ENCODE measurements around the gene ABLIM2. TPM values are rescaled to one million over a fixed set of nuclear protein-coding genes. Genes with fewer than 3 reads are reported as not detected.

The ABLIM2 gene
- total RNA-seq, 6 experiments from 2014 or later, result 0.14 TPM; not detected in 5

DNA sequence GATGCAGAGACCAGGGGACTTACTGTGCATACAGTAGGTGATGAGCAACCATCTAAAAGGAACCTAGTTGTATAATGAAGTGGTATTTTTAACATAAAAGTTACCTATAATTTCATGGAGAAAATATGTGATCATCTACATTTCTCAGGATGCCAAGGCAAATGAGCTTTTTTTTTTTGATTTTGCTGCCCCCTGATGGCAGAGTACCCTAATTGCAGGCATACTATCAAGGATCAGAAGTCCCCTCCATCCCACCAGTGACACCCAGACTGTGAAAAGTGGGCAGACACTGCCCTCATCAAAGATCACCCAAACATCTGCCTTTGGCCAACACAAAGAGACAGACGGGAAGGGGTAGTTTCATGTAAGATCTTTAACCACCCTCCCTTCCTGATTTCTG, 9.6 kb upstream of the ABLIM2 start:
- Mint-ChIP-seq H3K4me3 (no peak overlapping the region), H3K27ac (no peak overlapping the region), H3K9me3 (peaks cover 15% of the 10 kb centered on the region; the same call in 1 of the 2 replicates), H3K36me3 (ENCODE audit: low read depth) (peaks cover 6% of the 10 kb centered on the region; the same call in 1 of the 2 replicates), H3K4me1 (ENCODE audit: low read depth) (no peaks in the 10 kb centered on the region), H3K27me3 (ENCODE audit: insufficient read depth) (peaks cover 42% of the 10 kb centered on the region)
- TF ChIP-seq, protein P1, sequence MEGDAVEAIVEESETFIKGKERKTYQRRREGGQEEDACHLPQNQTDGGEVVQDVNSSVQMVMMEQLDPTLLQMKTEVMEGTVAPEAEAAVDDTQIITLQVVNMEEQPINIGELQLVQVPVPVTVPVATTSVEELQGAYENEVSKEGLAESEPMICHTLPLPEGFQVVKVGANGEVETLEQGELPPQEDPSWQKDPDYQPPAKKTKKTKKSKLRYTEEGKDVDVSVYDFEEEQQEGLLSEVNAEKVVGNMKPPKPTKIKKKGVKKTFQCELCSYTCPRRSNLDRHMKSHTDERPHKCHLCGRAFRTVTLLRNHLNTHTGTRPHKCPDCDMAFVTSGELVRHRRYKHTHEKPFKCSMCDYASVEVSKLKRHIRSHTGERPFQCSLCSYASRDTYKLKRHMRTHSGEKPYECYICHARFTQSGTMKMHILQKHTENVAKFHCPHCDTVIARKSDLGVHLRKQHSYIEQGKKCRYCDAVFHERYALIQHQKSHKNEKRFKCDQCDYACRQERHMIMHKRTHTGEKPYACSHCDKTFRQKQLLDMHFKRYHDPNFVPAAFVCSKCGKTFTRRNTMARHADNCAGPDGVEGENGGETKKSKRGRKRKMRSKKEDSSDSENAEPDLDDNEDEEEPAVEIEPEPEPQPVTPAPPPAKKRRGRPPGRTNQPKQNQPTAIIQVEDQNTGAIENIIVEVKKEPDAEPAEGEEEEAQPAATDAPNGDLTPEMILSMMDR (IDR thresholded peaks at IDR 0.05), result peak; percentile 78
- no peak for DNase-seq

DNA sequence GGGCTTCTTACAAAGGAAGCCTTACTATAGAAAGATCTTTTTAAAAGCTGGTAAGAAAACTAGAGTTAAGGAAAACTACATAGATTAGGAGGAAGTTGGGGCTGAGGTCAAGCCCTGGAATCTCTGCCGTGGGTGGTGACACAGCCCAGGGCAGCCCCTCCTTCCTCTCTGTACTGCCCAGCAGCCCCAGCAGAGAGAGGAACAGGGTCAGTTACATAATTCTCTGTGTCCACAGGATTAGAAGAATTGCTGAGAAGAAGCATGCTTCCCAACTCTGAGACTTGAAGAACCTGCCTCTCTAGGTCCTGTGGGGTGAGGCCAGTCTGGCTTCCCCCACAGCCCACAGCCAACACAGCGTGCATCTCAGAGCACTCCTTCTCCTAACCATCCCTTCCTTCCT, 9.2 kb upstream of the ABLIM2 start:
- no peaks in the 10 kb centered on the region for H3K4me1 Mint-ChIP-seq (ENCODE audit: low read depth)
- no peak overlapping the region for H3K27ac Mint-ChIP-seq
- no peak for DNase-seq
- H3K4me3 Mint-ChIP-seq, result no peak overlapping the region
- H3K36me3 Mint-ChIP-seq (ENCODE audit: low read depth), result peaks cover 6% of the 10 kb centered on the region; the same call in 1 of the 2 replicates
- TF ChIP-seq, protein P1 (IDR thresholded peaks at IDR 0.05), result no peak
- H3K27me3 Mint-ChIP-seq (ENCODE audit: insufficient read depth), result peaks cover 38% of the 10 kb centered on the region
- H3K9me3 Mint-ChIP-seq, result peaks cover 15% of the 10 kb centered on the region; the same call in 1 of the 2 replicates

DNA sequence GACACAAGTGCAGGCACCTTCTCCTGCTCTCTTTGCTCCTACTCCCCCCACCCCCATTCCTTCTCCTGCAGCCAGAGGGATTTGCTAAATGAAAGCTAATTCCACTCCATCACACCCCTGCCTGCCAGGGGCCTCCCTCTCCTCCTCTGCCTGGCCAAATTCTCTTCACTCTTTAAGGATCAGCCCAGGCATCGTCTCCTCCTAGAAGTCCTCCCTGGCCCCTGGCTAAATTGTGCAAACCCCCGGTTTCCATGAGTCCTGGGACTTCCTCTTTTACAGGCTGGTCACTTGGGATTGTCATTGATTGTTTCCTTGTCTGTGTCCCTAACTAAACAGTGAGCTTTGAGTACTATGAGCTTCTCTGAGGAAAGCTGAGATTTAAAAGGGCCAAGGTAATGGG, 8.7 kb upstream of the ABLIM2 start:
- H3K4me1 Mint-ChIP-seq (ENCODE audit: low read depth), result no peaks in the 10 kb centered on the region
- peaks cover 33% of the 10 kb centered on the region for H3K27me3 Mint-ChIP-seq (ENCODE audit: insufficient read depth)
- H3K4me3 Mint-ChIP-seq, result no peak overlapping the region
- peaks cover 6% of the 10 kb centered on the region; the same call in 1 of the 2 replicates for H3K36me3 Mint-ChIP-seq (ENCODE audit: low read depth)
- no peak overlapping the region for H3K27ac Mint-ChIP-seq
- peaks cover 15% of the 10 kb centered on the region; the same call in 1 of the 2 replicates for H3K9me3 Mint-ChIP-seq
- no peak for DNase-seq
- TF ChIP-seq, protein P1 (IDR thresholded peaks at IDR 0.05), result no peak

DNA sequence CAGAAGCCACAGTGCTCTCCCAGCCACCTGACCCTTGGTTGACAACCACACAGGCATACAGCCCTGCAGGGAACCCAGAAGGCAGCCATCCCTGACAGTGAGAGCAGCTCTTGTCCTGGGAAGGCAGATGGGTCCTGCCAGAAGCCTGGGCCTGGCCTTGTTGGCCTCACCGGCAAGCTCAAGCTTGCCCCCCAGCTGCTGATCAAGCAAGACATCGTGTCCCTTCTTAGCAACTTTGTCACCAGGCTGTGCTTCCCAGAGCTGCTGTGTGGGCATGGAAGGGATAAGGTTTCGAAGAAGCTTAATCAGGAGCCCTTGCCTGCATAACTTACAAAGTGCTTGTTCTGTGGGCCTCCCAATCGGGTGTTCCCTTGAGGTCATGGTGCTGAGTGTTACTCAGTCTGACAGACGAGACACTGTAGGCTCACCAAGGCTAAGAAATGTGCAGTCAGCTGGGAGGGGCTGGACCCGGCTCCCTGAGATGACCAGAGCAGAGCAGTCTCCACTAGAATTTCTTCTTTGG, 6.8 kb upstream of the ABLIM2 start:
- Mint-ChIP-seq H3K4me1 (ENCODE audit: low read depth) (no peaks in the 10 kb centered on the region), H3K36me3 (ENCODE audit: low read depth) (peaks cover 6% of the 10 kb centered on the region; the same call in 1 of the 2 replicates), H3K27ac (no peak overlapping the region), H3K27me3 (ENCODE audit: insufficient read depth) (peaks cover 31% of the 10 kb centered on the region), H3K4me3 (no peak overlapping the region), H3K9me3 (peaks cover 15% of the 10 kb centered on the region; the same call in 1 of the 2 replicates)
- no peak for DNase-seq
- TF ChIP-seq, protein P1 (IDR thresholded peaks at IDR 0.05), result no peak

DNA sequence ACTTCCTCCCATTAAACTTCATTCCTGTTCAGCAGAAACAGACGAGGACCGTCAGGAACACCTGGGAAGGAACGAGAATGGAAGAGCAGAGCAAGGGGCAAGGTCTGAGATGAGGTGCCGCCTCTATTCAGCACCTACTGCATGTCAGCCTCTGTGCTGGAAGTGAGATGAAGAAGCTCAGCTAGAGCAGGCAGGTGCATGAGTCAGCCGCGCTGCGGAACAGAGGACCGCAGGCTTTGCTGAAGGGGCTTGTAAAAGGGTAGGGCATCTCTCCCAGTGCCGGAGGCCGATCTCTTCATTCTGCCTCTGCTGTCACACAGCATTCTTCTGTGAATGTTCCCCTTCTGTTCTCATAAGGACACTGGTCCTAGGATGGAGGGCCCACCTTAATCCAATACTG, 6.1 kb upstream of the ABLIM2 start:
- DNase-seq, result no peak
- Mint-ChIP-seq H3K27ac (no peak overlapping the region), H3K36me3 (ENCODE audit: low read depth) (peaks cover 6% of the 10 kb centered on the region; the same call in 1 of the 2 replicates), H3K4me1 (ENCODE audit: low read depth) (peaks cover under 1% of the 10 kb centered on the region; the same call in 1 of the 2 replicates), H3K27me3 (ENCODE audit: insufficient read depth) (peaks cover 25% of the 10 kb centered on the region), H3K9me3 (peaks cover 15% of the 10 kb centered on the region; the same call in 1 of the 2 replicates), H3K4me3 (no peak overlapping the region)
- TF ChIP-seq, protein P1 (IDR thresholded peaks at IDR 0.05), result no peak
